AG04449 (cell line): ENCODE measurements around the gene GLI1.

Experiments used
- CTCF ChIA-PET: fragments of 350-600 bp; formaldehyde crosslinking; extraction: SDS; loops from one replicate; lab custom pipeline; 2021; ENCODE audit warnings: antibody characterized with exemption; lab: Yijun Ruan, JAX
- POLR2A ChIA-PET: fragments of 400-600, 350-600 bp; formaldehyde crosslinking; extraction: SDS; loops from one replicate; lab custom pipeline; 2020; ENCODE audit warnings: antibody characterized with exemption, inconsistent platforms; lab: Yijun Ruan, JAX
- DNase-seq: peaks from one replicate; pipeline ENCODE4 v3.0.0-alpha.2; 2010; ENCODE audit warnings: low read depth, low spot score
- H3K4me3 ChIP-seq: 2 replicates; pipeline ENCODE4 v1.5.1; 2011; ENCODE audit warnings: low read depth, mild to moderate bottlenecking, control low read depth, low read length
- CTCF ChIP-seq: IDR thresholded peaks from one replicate; pipeline ENCODE4 v1.5.1; 2011; ENCODE audit warnings: mild to moderate bottlenecking, moderate library complexity, low read length, control low read depth, inconsistent platforms; ENCODE audit not compliant: insufficient read depth; ENCODE audit errors: missing control alignments

Gene GLI1

GRCh38 chr12:57483466-57483865 is 23.9 kb downstream of the GLI1 start:
- POLR2A ChIA-PET = no interaction called here
- peak; percentile 49 for DNase-seq
- TF ChIP-seq CTCF = no peak
- CTCF ChIA-PET = interaction anchor here (20.7 kb wide), 1 partner anchor 22 kb away, joined by 321 read pairs; the partner anchor contains the start of gene GLI1
- H3K4me3 ChIP-seq = no peak overlapping the region

- ChIA-PET POLR2A (no interaction called here), CTCF (interaction anchor here (1.0 to 20.7 kb wide), 3 partner anchors 24 to 271 kb away, joined by 5 to 321 read pairs (median 5); partner anchors contain the start of gene GLI1)
- H3K4me3 ChIP-seq = no peak overlapping the region
- no peak for TF ChIP-seq CTCF
- no peak for DNase-seq
Observed at GRCh38 chr12:57485695-57486094, 26.1 kb downstream of the GLI1 start.

- TF ChIP-seq CTCF = no peak
- no peak for DNase-seq
- ChIA-PET CTCF (interaction anchor here (1.0 to 20.7 kb wide), 2 partner anchors 12 to 25 kb away, joined by 3 to 321 read pairs; partner anchors contain the start of gene GLI1), POLR2A (interaction anchor here (0.7 to 1.5 kb wide), 2 partner anchors 12 to 33 kb away, joined by 3 to 5 read pairs; no protein-coding TSS in a partner anchor)
- H3K4me3 ChIP-seq = no peak overlapping the region
Observed at GRCh38 chr12:57487055-57487596, 27.5 kb downstream of the GLI1 start.

GRCh38 chr12:57487597-57488401 is 28.2 kb downstream of the GLI1 start, which contains the start of gene MARS1:
Gene MARS1 (plus strand): TSS chr12:57488068. CDS start chr12:57488091, 23 bp downstream.
- peak; percentile 73 for DNase-seq
- CTCF ChIA-PET = interaction anchor here (1.0 to 20.7 kb wide), 2 partner anchors 12 to 26 kb away, joined by 3 to 321 read pairs; partner anchors contain the start of gene GLI1
- POLR2A ChIA-PET = interaction anchor here (0.7 to 1.5 kb wide), 3 partner anchors 13 to 32 kb away, joined by 3 to 5 read pairs (median 4); no protein-coding TSS in a partner anchor
- H3K4me3 ChIP-seq = peak within 1 kb of the TSS; percentile 99
- no peak for TF ChIP-seq CTCF

GRCh38 chr12:57488402-57489156 is 29.0 kb downstream of the GLI1 start:
- POLR2A ChIA-PET = interaction anchor here (1.1 kb wide), 1 partner anchor 29 kb away, joined by 4 read pairs; no protein-coding TSS in a partner anchor

More at GRCh38 chr12:57488402-57489156, 29.0 kb downstream of the GLI1 start:
- peak overlapping the region; percentile 99 for H3K4me3 ChIP-seq
- TF ChIP-seq CTCF = no peak
- CTCF ChIA-PET = interaction anchor here (3.4 kb wide), 1 partner anchor 30 kb away, joined by 18 read pairs; no protein-coding TSS in a partner anchor
- DNase-seq = no peak
